ENCODE measurements around the gene TNS3.
A peak's percentile ranks its signal among the peaks of the same experiment; 100 is the strongest.

Gene TNS3

DNA sequence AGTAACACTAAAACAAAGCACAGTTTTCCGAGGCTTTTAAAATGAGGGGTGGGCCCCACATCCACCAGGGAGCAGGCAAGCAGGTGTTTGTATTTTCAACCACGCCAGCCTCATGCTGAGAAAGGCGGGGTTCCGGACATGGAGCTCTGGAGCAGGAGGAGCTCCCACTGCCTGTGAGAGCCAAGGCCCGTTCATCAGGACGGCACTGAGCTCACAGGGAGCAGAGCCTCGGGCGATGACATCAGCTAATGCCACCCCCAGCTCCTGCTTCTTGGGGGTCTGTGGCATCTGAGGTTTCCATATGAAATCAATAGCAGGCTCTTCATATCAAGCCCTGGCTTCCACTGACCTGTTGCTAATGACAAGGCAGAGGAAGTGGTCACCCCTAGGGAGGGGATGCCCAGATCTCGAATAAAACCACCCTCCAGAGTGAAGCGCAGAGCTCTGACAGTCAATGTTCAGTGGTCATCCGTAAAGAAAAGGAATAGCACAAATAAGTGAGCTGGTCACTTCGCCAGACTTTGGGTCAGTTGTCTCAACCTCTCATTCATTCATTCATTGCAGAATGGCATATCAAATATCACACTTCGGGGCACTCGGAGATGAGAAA is 89.1 kb downstream of the TNS3 start:
- Histone ChIP-seq H3K27me3 (ENCODE audit: insufficient read depth, low read depth, severe bottlenecking) (peaks cover 3% of the 10 kb centered on the region), H3K36me3 (no peaks in the 10 kb centered on the region), H3K4me3 (ENCODE audit: low read depth, low read length) (no peak overlapping the region), H3K9me3 (ENCODE audit: severe bottlenecking) (no peaks in the 10 kb centered on the region), H3K27ac (no peak overlapping the region)
- DNase-seq = no peak
- TF ChIP-seq, protein P1, sequence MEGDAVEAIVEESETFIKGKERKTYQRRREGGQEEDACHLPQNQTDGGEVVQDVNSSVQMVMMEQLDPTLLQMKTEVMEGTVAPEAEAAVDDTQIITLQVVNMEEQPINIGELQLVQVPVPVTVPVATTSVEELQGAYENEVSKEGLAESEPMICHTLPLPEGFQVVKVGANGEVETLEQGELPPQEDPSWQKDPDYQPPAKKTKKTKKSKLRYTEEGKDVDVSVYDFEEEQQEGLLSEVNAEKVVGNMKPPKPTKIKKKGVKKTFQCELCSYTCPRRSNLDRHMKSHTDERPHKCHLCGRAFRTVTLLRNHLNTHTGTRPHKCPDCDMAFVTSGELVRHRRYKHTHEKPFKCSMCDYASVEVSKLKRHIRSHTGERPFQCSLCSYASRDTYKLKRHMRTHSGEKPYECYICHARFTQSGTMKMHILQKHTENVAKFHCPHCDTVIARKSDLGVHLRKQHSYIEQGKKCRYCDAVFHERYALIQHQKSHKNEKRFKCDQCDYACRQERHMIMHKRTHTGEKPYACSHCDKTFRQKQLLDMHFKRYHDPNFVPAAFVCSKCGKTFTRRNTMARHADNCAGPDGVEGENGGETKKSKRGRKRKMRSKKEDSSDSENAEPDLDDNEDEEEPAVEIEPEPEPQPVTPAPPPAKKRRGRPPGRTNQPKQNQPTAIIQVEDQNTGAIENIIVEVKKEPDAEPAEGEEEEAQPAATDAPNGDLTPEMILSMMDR (IDR thresholded peaks at IDR 0.05; ENCODE audit: low read depth, low read length) = no peak

DNA sequence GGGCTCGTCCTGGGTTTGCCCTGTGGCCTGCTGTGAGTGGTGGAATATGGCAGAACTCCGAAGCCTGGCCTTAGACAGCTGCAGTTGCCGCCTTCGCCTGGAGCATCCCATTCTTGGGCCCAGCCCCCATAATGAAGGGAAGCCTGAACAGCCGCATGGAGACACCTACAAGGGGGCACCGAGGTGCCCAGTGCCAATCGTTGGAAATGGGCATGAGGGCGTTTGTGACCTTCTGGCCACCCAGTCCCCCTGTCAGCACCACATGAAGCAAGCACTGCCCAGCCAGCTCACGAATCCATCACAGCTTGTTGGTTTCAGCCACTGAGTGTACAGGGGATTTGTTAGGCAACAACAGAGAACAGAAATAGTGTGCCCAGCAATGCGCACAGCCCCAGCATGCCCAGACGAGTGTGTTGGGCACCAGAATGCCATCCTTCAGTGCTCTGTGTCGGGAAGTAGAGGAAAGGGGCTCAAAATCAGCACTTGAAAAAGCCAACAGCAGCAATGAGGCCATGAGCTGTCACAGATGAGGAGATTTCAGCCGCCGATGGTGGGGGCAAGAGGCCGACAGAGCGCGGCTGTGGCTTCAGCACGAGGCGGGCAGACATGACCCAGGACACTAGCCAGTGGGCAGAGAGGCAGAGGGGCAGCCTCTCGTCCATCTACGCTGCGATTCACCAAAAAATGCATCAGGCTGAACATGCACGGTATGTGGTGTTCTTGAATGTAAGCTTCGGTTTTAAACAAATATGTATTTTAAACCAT is 91.2 kb downstream of the TNS3 start:
- H3K9me3 ChIP-seq (ENCODE audit: severe bottlenecking) = no peaks in the 10 kb centered on the region
- TF ChIP-seq, protein P1 (IDR thresholded peaks at IDR 0.05; ENCODE audit: low read depth, low read length) = no peak
- H3K27me3 ChIP-seq (ENCODE audit: insufficient read depth, low read depth, severe bottlenecking) = peaks cover 3% of the 10 kb centered on the region
- no peak for DNase-seq
- no peak overlapping the region for H3K27ac ChIP-seq
- H3K36me3 ChIP-seq = no peaks in the 10 kb centered on the region
- no peak overlapping the region for H3K4me3 ChIP-seq (ENCODE audit: low read depth, low read length)

DNA sequence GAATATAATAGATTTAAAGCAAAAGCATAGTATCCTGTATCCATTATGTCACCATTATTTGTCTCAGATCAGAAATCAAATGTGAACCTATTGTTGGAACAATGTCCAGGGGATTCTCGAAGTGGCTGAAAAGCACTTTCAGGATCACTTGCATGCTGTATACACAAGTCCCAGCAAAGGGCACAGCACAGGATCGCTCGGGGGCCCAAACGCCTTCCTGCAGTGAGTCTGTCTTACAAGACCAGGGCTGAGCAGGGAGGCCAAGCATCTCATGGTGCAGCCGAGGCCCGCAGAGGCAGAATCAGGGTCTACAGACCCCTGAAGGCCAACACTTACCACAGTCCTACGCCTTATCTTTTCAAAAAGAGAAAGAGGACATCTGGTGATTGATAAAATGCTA is 92.3 kb downstream of the TNS3 start:
- Histone ChIP-seq H3K27me3 (ENCODE audit: insufficient read depth, low read depth, severe bottlenecking) (peaks cover 3% of the 10 kb centered on the region), H3K4me3 (ENCODE audit: low read depth, low read length) (no peak overlapping the region), H3K36me3 (no peaks in the 10 kb centered on the region), H3K9me3 (ENCODE audit: severe bottlenecking) (no peaks in the 10 kb centered on the region), H3K27ac (no peak overlapping the region)
- DNase-seq = no peak
- TF ChIP-seq, protein P1 (IDR thresholded peaks at IDR 0.05; ENCODE audit: low read depth, low read length) = no peak

DNA sequence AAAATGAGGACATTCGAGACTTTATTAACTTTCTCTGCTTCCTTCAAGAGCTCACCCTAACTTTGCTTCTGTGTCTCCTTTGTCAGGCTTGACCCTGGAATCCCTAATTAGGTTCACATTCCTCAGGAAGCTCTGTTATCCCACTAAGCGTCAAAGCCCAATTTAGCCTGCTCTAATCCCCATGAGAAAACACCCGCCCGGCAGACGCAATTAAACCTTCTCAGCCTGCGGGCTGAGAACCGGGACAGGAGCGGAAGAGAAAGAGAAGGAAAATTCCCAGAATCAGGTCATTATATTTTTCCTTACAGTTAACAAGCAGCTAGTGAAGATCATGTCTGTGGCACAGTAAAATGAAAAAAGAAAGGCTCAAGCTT is 93.0 kb downstream of the TNS3 start:
- DNase-seq = peak; percentile 41
- Histone ChIP-seq H3K4me3 (ENCODE audit: low read depth, low read length) (no peak overlapping the region), H3K9me3 (ENCODE audit: severe bottlenecking) (no peaks in the 10 kb centered on the region), H3K36me3 (no peaks in the 10 kb centered on the region), H3K27me3 (ENCODE audit: insufficient read depth, low read depth, severe bottlenecking) (peaks cover 3% of the 10 kb centered on the region), H3K27ac (no peak overlapping the region)
- TF ChIP-seq, protein P1 (IDR thresholded peaks at IDR 0.05; ENCODE audit: low read depth, low read length) = no peak

DNA sequence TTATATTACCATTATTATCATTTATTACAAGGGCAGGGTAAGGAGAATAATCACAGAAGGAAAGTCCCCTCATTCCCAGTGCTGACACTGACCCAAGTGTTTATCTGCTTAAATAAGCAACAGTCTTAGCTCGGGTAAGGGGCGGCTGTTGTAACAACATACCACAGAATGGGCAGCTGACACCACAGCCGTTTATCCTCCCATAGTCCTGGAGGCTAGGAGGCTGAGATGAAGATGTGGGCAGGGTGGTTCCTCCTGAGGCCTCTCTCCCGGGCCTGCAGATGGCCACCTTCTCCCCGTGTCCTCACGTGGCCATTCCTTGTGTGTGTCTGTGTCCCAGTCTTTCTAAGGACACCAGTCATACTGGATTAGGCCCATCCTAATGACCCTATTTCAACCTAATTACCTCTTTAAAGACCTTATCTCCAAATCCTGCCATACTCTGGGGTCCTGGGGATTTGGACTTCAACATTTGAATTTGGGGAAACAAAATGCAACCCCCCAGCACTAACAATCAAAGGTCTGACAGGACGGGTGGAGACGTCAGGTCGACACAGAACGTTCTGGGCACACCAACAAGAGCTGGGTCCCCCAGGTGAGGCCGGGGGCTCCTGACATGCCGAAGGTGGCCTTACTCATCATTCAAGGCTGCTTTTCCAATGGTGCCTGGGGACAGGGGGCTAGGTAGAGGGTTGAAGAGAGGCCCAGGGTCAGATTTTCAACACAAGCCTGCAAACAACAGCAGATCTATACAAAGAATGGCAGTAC is 93.5 kb downstream of the TNS3 start:
- no peaks in the 10 kb centered on the region for H3K36me3 ChIP-seq
- peaks cover 3% of the 10 kb centered on the region for H3K27me3 ChIP-seq (ENCODE audit: insufficient read depth, low read depth, severe bottlenecking)
- no peak overlapping the region for H3K27ac ChIP-seq
- no peaks in the 10 kb centered on the region for H3K9me3 ChIP-seq (ENCODE audit: severe bottlenecking)
- TF ChIP-seq, protein P1 (IDR thresholded peaks at IDR 0.05; ENCODE audit: low read depth, low read length) = peak; percentile 41; the same call in 1 of the 2 replicates
- no peak overlapping the region for H3K4me3 ChIP-seq (ENCODE audit: low read depth, low read length)
- DNase-seq = peak; percentile 76
